Spinal cord (tissue), 10 donors: Measurements from ENCODE around the gene AMER3. TPM values are rescaled to one million over a fixed set of nuclear protein-coding genes. Genes with fewer than 3 reads are reported as not detected.

ENCODE experiments used
- DNase-seq, 6 donors: peaks; one replicate each; pipeline versions ENCODE4 v3.0.0 to v3.0.0-alpha.2; 2013 to 2015; ENCODE audit warnings: low spot score in 6 of 6, low read depth in 4 of 6
- H3K27ac ChIP-seq: one replicate; pipeline ENCODE4 v1.5.1; 2013; ENCODE audit warnings: low read depth, low read length, control low read depth
- H3K27me3 ChIP-seq: one replicate; pipeline ENCODE4 v1.6.1; 2013; ENCODE audit warnings: low read length; ENCODE audit not compliant: control insufficient read depth, insufficient read depth
- H3K36me3 ChIP-seq: one replicate; pipeline ENCODE4 v1.6.1; 2013; ENCODE audit warnings: low read length; ENCODE audit not compliant: control insufficient read depth, insufficient read depth
- H3K4me1 ChIP-seq: one replicate; pipeline ENCODE4 v1.6.1; 2013; ENCODE audit warnings: low read length; ENCODE audit not compliant: control insufficient read depth, insufficient read depth
- H3K4me3 ChIP-seq: one replicate; pipeline ENCODE4 v1.5.1; 2013; ENCODE audit warnings: low read depth, low read length, control low read depth
- H3K9me3 ChIP-seq: one replicate; pipeline ENCODE4 v1.6.1; 2013; ENCODE audit warnings: low read length; ENCODE audit not compliant: control insufficient read depth, insufficient read depth
- WGBS: methylation state at CpG from one replicate; pipeline ENCODE4 v1.1.5; 2013; ENCODE audit warnings: missing lambda C conversion rate; ENCODE audit not compliant: insufficient coverage; 5-methylcytosine and 5-hydroxymethylcytosine counted together
- polyA plus RNA-seq, 2 donors: library from polyadenylated mRNA; unstranded; fragments of 120-200 nt; gene quantifications; one replicate each; pipeline ENCODE4 v1.2.1, GENCODE V29; 2013; ENCODE audit not compliant: insufficient read length in 2 of 2
- total RNA-seq, 2 donors: library from RNA; depleted of rRNA in 1 of 2; stranded (reverse); fragments of 120-200 nt in 1 of 2; fragments of >200 nt in 1 of 2; gene quantifications; one replicate each; pipeline versions ENCODE4 v1.2.3 to v1.2.4, GENCODE V29; 2013 to 2014
- donor health status: healthy.

The AMER3 gene
- total and polyA plus RNA-seq, 4 donors = 4.5 to 11.4 (median 11.2) TPM

DNA sequence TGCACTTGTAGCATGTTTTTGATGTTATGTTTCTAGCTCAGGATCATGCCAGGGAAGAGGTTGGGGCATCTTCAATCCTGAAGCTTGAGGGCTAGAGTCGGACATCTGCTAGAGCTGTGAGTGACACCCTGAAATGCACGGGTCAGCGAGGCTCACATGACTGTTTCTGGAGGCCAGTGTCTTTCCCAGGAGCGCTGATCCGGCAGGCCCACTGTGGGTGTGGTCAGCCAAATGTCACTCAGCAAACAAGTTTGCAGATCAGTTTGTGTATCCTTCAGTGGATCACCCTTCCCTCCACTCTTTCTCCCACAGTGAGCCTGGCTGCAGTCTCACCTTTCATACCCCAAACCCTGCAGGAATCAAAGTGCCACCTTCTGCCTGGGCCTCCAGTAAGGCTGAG, 58.4 kb downstream of the AMER3 start:
- DNase-seq = no peak

DNA sequence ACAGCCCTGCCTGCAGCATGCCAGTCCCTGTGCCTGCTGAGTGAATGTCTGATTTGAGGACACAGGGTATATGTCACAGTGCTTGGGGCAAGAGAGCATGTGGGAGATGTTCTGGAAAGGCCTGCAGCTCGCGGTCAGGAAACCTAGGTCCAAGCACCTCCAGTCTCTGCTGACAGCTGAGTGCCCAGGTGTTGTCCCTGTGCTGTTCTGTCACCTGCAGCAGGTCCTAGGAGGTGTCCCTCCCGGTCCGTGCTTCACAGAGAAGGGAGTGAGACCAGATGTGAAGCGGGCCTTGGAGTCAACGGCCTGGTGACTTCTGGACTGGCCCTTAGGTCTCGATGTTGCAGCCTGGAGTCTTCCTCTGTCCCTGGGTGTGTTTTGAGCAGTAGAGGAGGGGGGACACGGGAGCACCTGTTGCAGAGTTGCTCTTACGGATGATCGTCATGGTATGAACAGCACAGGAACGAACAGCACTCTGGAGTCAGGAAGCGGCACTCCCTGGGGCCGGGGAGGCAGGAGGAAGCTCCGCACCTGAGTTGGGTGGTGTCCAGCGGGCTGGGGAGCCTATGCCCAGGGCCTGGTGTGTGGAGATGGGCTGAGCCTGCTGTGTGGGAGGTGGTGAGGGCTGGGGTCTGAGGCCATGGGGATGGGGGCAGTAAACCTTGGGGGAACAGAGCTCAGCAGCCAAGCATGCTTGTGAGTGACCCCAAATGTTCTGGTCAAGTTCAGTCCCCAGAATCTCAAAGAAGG, 59.8 kb downstream of the AMER3 start:
- Histone ChIP-seq H3K4me1 (peaks cover 15% of the 10 kb centered on the region), H3K36me3 (peaks cover 2% of the 10 kb centered on the region), H3K4me3 (no peak overlapping the region), H3K9me3 (no peaks in the 10 kb centered on the region), H3K27me3 (no peaks in the 10 kb centered on the region), H3K27ac (no peak overlapping the region)
- WGBS = 89% methylated on average over 15 of the region's 15 CpGs
- DNase-seq = no peak

More for the DNA sequence above, 58.4 kb downstream of the AMER3 start:
- H3K4me3 ChIP-seq = no peak overlapping the region
- H3K27me3 ChIP-seq = no peaks in the 10 kb centered on the region
- no peak overlapping the region for H3K27ac ChIP-seq
- H3K9me3 ChIP-seq = no peaks in the 10 kb centered on the region
- peaks cover under 1% of the 10 kb centered on the region for H3K4me1 ChIP-seq
- no peaks in the 10 kb centered on the region for H3K36me3 ChIP-seq
- WGBS = 74% methylated on average over 5 of the region's 5 CpGs

Other genes with a start within 250 kb of the AMER3 start
- under 1 TPM; 0.59 to 0.72 TPM for gene POTEI, start 246.2 kb upstream of the AMER3 start, total RNA-seq
- 1 to 10 TPM in 1 of 2 donors, under 1 TPM in 1; 0.95 to 1.1 TPM for gene POTEI, start 246.2 kb upstream of the AMER3 start, polyA plus RNA-seq
- under 1 TPM; 0.44 to 0.50 TPM for gene CFC1B, start 234.3 kb upstream of the AMER3 start, total RNA-seq
- under 1 TPM in 1 of 2 donors, not detected in 1; 0.63 TPM for gene CFC1B, start 234.3 kb upstream of the AMER3 start, polyA plus RNA-seq
- 1 to 10 TPM; 3.3 to 4.5 TPM for gene CFC1, start 156.0 kb upstream of the AMER3 start, total RNA-seq
- gene CFC1, start 156.0 kb upstream of the AMER3 start, polyA plus RNA-seq = 10 to 100 TPM; 18.7 to 21.4 TPM
- under 1 TPM; 0.10 to 0.11 TPM for gene POTEJ, start 144.1 kb upstream of the AMER3 start, total RNA-seq
- gene POTEJ, start 144.1 kb upstream of the AMER3 start, polyA plus RNA-seq = not detected
- not detected for gene GPR148, start 26.5 kb upstream of the AMER3 start, total RNA-seq
- gene GPR148, start 26.5 kb upstream of the AMER3 start, polyA plus RNA-seq = under 1 TPM in 1 of 2 donors, not detected in 1; 0.33 TPM
- 10 to 100 TPM; 61.6 to 71.0 TPM for gene ARHGEF4, start 81.4 kb downstream of the AMER3 start, total RNA-seq
- 100 to 1,000 TPM; 203 to 210 TPM for gene ARHGEF4, start 81.4 kb downstream of the AMER3 start, polyA plus RNA-seq